SU-DHL-6 (cell line): ENCODE data around the gene NET1.

Experiments
- EZH2phosphoT487 ChIP-seq: fragments of 200-600 bp; sonication (generic), shearing (Covaris generic); conservative IDR thresholded peaks from 2 replicates; pipeline ENCODE4 v1.6.1; 2018; ENCODE audit warnings: mild to moderate bottlenecking, antibody characterized with exemption, low read length, moderate library complexity, mixed read lengths
- TF ChIP-seq, protein P1 (sequence below): fragments of 200-600 bp; sonication (generic); IDR thresholded peaks from one replicate; pipeline ENCODE4 v1.5.1; 2017; ENCODE audit warnings: antibody characterized with exemption, mild to moderate bottlenecking, low read length, moderate library complexity; ENCODE audit not compliant: insufficient read depth, poor library complexity, severe bottlenecking

DNA sequence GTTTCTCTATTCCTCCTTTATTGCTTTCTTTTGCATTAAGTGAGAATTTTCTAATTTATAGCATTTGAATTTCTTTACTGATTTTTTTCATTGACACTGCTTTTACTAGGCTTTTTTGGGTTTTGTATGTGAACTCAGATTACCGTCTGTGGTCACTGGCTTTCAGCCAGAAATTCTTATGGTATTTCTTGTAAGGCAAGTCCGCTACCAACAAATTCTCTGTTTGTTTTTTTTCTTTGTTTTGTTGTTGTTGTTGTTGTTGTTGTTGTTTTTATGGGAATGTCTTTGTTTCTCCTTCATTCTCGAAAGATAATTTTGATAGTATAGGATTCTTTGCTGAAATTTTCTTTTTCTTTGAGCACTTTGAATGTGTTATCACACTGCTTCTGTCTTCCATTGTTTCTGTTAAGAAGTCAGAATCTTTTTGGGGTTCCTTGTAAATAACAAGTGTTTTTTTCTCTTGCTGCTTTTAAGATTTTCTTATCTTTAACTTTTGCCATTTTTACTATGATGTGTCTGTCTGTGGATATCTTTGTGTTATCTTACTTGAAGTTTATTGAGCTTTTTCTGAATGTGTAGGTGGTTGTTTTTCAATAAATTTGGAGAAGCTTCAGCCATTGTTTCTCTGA lies 7.2 kb downstream of the NET1 start:
- TF ChIP-seq, protein P1, sequence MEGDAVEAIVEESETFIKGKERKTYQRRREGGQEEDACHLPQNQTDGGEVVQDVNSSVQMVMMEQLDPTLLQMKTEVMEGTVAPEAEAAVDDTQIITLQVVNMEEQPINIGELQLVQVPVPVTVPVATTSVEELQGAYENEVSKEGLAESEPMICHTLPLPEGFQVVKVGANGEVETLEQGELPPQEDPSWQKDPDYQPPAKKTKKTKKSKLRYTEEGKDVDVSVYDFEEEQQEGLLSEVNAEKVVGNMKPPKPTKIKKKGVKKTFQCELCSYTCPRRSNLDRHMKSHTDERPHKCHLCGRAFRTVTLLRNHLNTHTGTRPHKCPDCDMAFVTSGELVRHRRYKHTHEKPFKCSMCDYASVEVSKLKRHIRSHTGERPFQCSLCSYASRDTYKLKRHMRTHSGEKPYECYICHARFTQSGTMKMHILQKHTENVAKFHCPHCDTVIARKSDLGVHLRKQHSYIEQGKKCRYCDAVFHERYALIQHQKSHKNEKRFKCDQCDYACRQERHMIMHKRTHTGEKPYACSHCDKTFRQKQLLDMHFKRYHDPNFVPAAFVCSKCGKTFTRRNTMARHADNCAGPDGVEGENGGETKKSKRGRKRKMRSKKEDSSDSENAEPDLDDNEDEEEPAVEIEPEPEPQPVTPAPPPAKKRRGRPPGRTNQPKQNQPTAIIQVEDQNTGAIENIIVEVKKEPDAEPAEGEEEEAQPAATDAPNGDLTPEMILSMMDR: no peak
- TF ChIP-seq EZH2phosphoT487: no peak
